K562 (cell line): ENCODE measurements around the gene IGFBP4. TPM values are rescaled to one million over a fixed set of nuclear protein-coding genes. Genes with fewer than 3 reads are reported as not detected.

Experiments
- CAMTA2 ChIP-seq: fragments of 250-450 bp; sonication (Bioruptor Pico); conservative IDR thresholded peaks from 2 replicates; pipeline ENCODE4 v1.5.1; 2022
- CBX1 ChIP-seq: sonication (generic); IDR thresholded peaks from 2 replicates; pipeline ENCODE4 v1.6.1; 2016; ENCODE audit warnings: antibody characterized with exemption, low read depth, mild to moderate bottlenecking
- CC2D1A ChIP-seq: fragments of 450-650 bp; IDR thresholded peaks from 2 replicates; pipeline ENCODE4 v1.6.1; 2017; ENCODE audit warnings: mild to moderate bottlenecking
- ERF ChIP-seq: fragments of 450-650 bp; formaldehyde crosslinking; IDR thresholded peaks from 2 replicates; pipeline ENCODE4 v1.4.0; 2020; ENCODE audit warnings: mild to moderate bottlenecking, mixed read lengths
- EWSR1 ChIP-seq: fragments of 450-650 bp; IDR thresholded peaks from 2 replicates; pipeline ENCODE4 v1.6.1; 2018; ENCODE audit warnings: borderline replicate concordance, mild to moderate bottlenecking, low read depth, moderate library complexity; ENCODE audit not compliant: partially characterized antibody
- FOXK2 ChIP-seq, 2 experiments: fragments of 450-650 bp; IDR thresholded peaks in 1 of 2; conservative IDR thresholded peaks in 1 of 2; 2 replicates each; pipeline ENCODE4 v1.6.1; 2016; ENCODE audit warnings: low read depth in 2 of 2, mild to moderate bottlenecking in 1 of 2
- FUS ChIP-seq: fragments of 200-400 bp; formaldehyde crosslinking; optimal IDR thresholded peaks from 2 replicates; pipeline ENCODE3; 2017; ENCODE audit warnings: low read depth, low read length
- MTA3 ChIP-seq: fragments of 450-650 bp; formaldehyde crosslinking; IDR thresholded peaks from 2 replicates; pipeline ENCODE4 v1.6.1; 2017; ENCODE audit warnings: mild to moderate bottlenecking, borderline replicate concordance
- NCOA6 ChIP-seq: fragments of 450-650 bp; IDR thresholded peaks from 2 replicates; pipeline ENCODE4 v1.6.1; 2017; ENCODE audit warnings: mild to moderate bottlenecking
- NKRF ChIP-seq: fragments of 450-650 bp; IDR thresholded peaks from 2 replicates; pipeline ENCODE4 v1.6.1; 2016; ENCODE audit warnings: borderline replicate concordance
- POLR2B ChIP-seq: fragments of 450-650 bp; IDR thresholded peaks from 2 replicates; pipeline ENCODE4 v1.6.1; 2018; ENCODE audit warnings: low read depth; ENCODE audit not compliant: partially characterized antibody
- RB1 ChIP-seq: fragments of 450-650 bp; IDR thresholded peaks from 2 replicates; pipeline ENCODE4 v1.6.1; 2017; ENCODE audit warnings: low read depth, mild to moderate bottlenecking
- REST ChIP-seq, 2 experiments: fragments of 450-650 bp; formaldehyde crosslinking in 1 of 2; IDR thresholded peaks; 2 replicates each; pipeline versions ENCODE4 v1.4.0 to v1.6.1; 2014 to 2020; ENCODE audit warnings: mild to moderate bottlenecking in 2 of 2, borderline replicate concordance in 1 of 2, low read depth in 1 of 2
- RNF2 ChIP-seq: sonication (generic); IDR thresholded peaks from 2 replicates; pipeline ENCODE4 v1.6.1; 2016
- SIN3B ChIP-seq: fragments of 450-650 bp; IDR thresholded peaks from 2 replicates; pipeline ENCODE4 v1.6.1; 2017; ENCODE audit warnings: low read depth, mild to moderate bottlenecking, moderate library complexity
- XRCC5 ChIP-seq: fragments of 200-400 bp; formaldehyde crosslinking; IDR thresholded peaks from 2 replicates; pipeline ENCODE4 v1.6.1; 2017; ENCODE audit warnings: low read depth, mild to moderate bottlenecking, low read length
- ZNF316 ChIP-seq: fragments of 450-650 bp; IDR thresholded peaks from 2 replicates; pipeline ENCODE4 v1.6.1; 2016
- ZNF586 ChIP-seq: fragments of 450-650 bp; formaldehyde crosslinking; conservative IDR thresholded peaks from 2 replicates; pipeline ENCODE4 v1.4.0; 2020; ENCODE audit warnings: mild to moderate bottlenecking, moderate library complexity
- ZNF696 ChIP-seq: fragments of 250-450 bp; sonication (Bioruptor Pico); conservative IDR thresholded peaks from 2 replicates; pipeline ENCODE4 v1.4.0; 2020; ENCODE audit warnings: mild to moderate bottlenecking, moderate library complexity
- polyA plus RNA-seq, 8 experiments: library from polyadenylated mRNA; depleted of rRNA in 4 of 8; stranded (reverse) in 5 of 8; unstranded in 3 of 8; fragments of >200 nt; fragmentation: Nextera tagmentation in 2 of 8; fragmentation: Illumina TruSeq in 1 of 8; extraction: Ambion mirVana in 2 of 8; extraction: Trizol in 1 of 8; gene quantifications; 2 replicates each; pipeline versions ENCODE4 v1.2.1 to v1.2.3, GENCODE V29; 2011 to 2014; ENCODE audit warnings: inconsistent platforms in 1 of 8, missing spikeins in 1 of 8
- total RNA-seq, 7 experiments: library from RNA; depleted of rRNA in 6 of 7; stranded (reverse); fragments of >200 nt in 6 of 7; fragmentation: Illumina TruSeq in 2 of 7; extraction: Trizol in 2 of 7; gene quantifications; 2 replicates each; pipeline versions ENCODE4 v1.2.1 to v1.2.3, GENCODE V29; 2011 to 2021; ENCODE audit warnings: low replicate concordance in 1 of 7

IGFBP4 gene
- total and polyA plus RNA-seq, 9 of the 15 experiments (the other 6 are each of a cell fraction or from before 2014, with no cell fraction given) = 8.8 to 99.8 (median 18.6) TPM

GRCh38 chr17:40417609-40418427, 25.4 kb upstream of the IGFBP4 start, which contains the start of gene TOP2A (continued):
- TF ChIP-seq ZNF316 = 0 out of 2 replicates have a peak, but pooled peaks have one; percentile 2
- no peak for TF ChIP-seq XRCC5
- TF ChIP-seq FUS = no peak
- TF ChIP-seq POLR2B = peak; percentile 72
- TF ChIP-seq RNF2 = peak; percentile 10; the same call in 1 of the 2 replicates
- TF ChIP-seq NCOA6 = no peak
- peak; percentile 81; the same call in 1 of the 2 replicates for TF ChIP-seq RB1
- no peak for TF ChIP-seq EWSR1
- peak; percentile 28; the same call in 1 of the 2 replicates for TF ChIP-seq SIN3B
- no peak for TF ChIP-seq ZNF586
- peak; percentile 97 for TF ChIP-seq CC2D1A
- TF ChIP-seq REST (IDR thresholded peaks at IDR 0.05; ENCODE audit: borderline replicate concordance) = no peak
- TF ChIP-seq REST (CRISPR knock-in tag; IDR thresholded peaks at IDR 0.05; ENCODE audit: low read depth) = 0 out of 2 replicates have a peak, but pooled peaks have one; percentile 26
- TF ChIP-seq CAMTA2 = no peak
- peak; percentile 41; the same call in 1 of the 2 replicates for TF ChIP-seq CBX1
- TF ChIP-seq ZNF696 (CRISPR knock-in tag) = no peak
- TF ChIP-seq FOXK2 (conservative IDR thresholded peaks at IDR 0.05 in 1 of 2, IDR thresholded peaks at IDR 0.05 in 1 of 2; ENCODE audit: low read depth in 2 of 2) = peak; percentile 78 to 89
- TF ChIP-seq MTA3 = peak; percentile 64; the same call in 1 of the 2 replicates
- TF ChIP-seq NKRF = peak; percentile 82; the same call in 1 of the 2 replicates
- no peak for TF ChIP-seq ERF
